NK-92 (cell line): ENCODE data around the gene AP5S1.

Source experiments
- DNase-seq: peaks from one replicate; lab custom pipeline; 2025; ENCODE audit not compliant: unreplicated experiment; lab: John Stamatoyannopoulos, UW

AP5S1 gene

GRCh38 chr20:3873507-3873906 lies 53.2 kb downstream of the AP5S1 start:
- DNase-seq, result no peak

GRCh38 chr20:3874194-3874844 lies 54.0 kb downstream of the AP5S1 start:
- no peak for DNase-seq

- no peak for DNase-seq
Measured at GRCh38 chr20:3875378-3875974, 55.1 kb downstream of the AP5S1 start.

- no peak for DNase-seq
Measured at GRCh38 chr20:3876000-3876399, 55.7 kb downstream of the AP5S1 start.

GRCh38 chr20:3876676-3877075 lies 56.3 kb downstream of the AP5S1 start:
- DNase-seq, result no peak
